ENCODE results near the gene GARNL3. TPM values are rescaled to one million over a fixed set of nuclear protein-coding genes. Genes with fewer than 3 reads are reported as not detected.

GARNL3 gene, protein sequence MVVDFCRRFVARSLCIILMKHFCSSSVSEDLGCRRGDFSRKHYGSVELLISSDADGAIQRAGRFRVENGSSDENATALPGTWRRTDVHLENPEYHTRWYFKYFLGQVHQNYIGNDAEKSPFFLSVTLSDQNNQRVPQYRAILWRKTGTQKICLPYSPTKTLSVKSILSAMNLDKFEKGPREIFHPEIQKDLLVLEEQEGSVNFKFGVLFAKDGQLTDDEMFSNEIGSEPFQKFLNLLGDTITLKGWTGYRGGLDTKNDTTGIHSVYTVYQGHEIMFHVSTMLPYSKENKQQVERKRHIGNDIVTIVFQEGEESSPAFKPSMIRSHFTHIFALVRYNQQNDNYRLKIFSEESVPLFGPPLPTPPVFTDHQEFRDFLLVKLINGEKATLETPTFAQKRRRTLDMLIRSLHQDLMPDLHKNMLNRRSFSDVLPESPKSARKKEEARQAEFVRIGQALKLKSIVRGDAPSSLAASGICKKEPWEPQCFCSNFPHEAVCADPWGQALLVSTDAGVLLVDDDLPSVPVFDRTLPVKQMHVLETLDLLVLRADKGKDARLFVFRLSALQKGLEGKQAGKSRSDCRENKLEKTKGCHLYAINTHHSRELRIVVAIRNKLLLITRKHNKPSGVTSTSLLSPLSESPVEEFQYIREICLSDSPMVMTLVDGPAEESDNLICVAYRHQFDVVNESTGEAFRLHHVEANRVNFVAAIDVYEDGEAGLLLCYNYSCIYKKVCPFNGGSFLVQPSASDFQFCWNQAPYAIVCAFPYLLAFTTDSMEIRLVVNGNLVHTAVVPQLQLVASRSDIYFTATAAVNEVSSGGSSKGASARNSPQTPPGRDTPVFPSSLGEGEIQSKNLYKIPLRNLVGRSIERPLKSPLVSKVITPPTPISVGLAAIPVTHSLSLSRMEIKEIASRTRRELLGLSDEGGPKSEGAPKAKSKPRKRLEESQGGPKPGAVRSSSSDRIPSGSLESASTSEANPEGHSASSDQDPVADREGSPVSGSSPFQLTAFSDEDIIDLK
- 76.4 TPM for total RNA-seq

GRCh38 chr9:127264462-127265219, at the start of gene GARNL3:
Gene GARNL3 (plus strand): TSS chr9:127264774. CDS start chr9:127264878, 104 bp downstream.
- DNase-seq, result no peak

DNA sequence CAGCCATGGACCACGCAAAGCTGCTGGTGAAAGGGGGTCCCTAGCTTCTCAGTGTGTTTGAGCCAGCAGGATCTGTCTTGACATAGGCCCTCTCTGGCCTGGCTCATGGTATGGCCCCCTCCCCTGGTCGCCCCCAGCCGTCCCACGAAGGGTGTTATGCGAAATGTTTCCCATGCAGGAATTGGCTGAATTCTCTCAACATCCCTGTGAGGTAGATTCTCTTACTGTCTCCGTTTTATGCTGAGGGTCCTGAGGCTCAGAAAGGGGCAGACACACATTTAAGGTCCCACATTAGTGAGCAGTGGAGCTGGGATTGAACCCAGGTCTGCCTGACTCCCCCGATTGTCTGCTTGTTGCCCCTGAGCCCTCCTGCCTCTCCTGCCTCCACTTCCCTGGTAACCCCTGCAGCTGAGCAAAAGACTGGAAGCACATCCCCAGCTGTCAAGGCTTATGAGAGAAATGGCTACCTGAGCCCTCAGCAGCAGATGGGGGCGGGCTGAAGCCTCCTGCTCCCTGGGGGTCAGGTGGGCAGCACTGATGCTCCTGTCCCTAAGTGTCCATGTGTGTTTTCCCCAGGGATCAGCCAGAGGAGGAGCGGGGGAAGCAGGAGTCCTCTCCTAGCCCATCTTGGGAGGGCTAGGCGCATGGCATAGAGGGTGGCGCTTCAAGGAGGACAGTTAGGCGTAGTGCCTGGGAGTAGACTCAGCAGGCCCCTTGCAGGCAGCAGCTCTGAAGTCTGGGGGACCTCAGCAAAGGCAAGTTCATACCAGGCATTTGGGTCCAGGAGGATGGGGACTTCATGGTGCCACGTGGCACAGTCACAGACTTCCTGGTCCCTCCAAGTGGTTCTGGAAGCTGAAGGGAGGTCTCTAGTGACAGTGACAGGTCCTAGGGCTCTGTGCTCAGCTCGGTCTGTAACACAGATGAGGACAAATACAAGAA, 49.0 kb upstream of the GARNL3 start:
- no peak for DNase-seq

DNA sequence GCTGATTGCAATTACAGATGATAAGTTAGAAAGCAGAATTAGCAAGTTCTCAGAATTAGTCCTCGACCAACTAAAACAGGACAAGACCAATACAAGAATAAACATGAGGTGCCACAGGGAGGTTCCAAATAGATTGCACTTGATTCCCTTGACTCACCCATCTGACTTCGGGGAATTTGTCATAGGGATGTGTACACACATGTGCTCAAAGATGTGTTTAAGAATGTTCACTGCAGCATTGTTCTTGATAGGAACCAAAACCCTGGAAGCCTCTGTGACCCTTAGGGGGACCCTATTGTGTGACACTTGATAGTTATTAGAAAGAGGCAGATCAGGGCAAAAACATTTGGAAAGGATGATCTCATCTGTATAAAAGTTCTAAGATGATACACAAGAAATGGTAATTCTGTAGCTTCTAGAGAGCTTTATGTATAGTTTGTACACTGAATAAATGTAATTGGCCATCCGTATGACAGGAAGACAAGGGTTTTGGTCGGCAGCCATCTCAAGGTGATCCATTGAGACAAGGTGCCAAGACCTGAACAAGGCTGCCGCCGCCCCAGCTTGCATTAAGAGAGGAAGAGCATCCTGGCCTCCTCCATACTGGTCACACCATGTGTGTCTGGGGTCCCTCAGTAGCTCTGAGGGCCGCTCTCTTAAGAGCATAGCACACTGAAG, 48.2 kb upstream of the GARNL3 start:
- DNase-seq, result no peak

- no peak for DNase-seq
These were observed 47.7 kb upstream of the GARNL3 start for GRCh38 chr9:127216888-127217217.

DNA sequence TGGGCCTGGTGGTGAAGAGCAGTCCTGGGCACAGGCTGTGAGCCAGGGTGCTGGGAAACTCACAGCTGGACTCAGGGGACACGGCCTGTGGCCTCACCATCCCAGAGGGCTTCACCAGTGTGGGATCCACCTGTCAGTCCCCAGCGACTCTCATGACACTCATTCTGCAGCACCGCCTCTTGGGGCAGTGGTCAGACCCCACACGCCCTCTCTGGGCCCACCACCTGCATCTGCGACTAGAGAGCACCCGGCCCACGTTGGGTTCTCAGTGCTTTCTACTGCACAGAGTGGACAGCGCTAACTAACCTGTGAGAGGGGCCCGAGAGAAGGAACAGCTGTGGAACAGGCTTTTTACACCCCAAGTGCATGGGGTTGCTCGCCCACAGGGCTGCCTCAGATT, 45.8 kb upstream of the GARNL3 start:
- no peak for DNase-seq

DNA sequence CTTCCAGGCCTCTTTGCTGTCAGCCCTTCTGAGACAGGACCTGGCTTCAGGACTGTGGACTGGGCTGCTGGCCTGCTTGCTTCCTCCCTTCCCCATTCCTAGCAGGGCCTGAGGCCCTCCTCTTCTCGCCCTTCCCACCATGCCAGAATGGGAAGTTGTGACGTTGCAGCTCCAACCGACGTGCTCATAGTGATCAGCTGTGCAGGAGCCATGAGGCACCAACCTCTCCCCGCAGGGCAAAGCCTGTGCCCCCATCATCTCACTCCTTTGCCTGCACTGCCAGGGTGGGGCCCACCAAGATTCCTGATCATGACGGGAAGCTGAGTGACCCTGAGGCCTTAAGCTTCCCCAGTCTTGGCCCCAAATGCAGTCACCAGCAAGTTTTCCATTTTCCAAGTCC, 45.1 kb upstream of the GARNL3 start:
- DNase-seq, result no peak

DNA sequence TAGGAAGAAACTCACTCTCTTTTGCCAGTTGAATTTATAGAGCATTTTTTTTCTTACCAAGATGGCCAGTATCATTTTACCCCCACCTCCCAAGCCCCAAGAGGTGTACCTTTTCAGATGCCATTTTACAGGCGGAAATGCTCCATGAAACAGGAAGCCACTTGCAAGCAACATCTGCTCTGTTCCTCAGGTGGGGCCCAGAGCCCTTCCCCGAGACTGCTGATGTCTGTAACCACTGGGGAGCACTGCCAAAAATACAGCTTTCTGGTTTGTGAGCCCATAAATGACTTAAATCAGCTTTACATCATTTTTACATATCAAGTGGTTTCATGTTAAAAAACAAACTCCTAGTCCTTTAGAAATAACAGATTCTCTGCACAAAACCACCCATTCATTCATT, 42.9 kb upstream of the GARNL3 start:
- no peak for DNase-seq

DNA sequence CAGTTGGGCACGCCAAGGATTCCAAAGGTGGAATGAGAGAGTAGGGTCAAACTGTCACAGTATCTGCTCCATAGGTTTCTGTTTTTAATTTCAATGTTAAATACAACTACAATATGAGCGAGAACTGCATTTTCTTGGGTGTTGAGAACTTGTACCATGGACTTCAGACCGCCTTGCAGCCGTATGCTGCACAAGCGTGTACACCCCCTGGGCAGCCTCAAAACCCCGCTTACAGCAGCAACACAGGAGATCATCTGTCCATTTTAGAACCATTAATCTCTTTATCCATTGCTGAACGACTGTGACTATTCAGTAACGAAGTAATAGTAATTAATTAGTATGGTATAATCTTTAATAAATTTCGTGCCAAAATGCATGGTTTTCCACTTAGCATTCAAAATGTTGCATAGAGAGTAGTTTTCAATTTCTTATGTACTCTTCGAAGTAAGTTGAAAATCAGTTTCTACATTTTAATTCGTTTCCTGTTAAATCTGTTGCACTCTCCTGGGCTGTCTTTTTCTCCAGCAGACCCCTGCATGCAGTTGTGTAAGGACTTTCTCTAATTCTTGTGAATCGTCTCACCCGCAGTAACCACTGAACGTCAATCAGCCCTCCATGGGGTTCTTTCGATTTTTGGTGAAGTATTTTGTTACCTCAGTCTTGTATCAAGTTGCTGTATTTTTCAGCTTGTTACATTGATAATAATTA, 42.0 kb upstream of the GARNL3 start:
- no peak for DNase-seq

DNA sequence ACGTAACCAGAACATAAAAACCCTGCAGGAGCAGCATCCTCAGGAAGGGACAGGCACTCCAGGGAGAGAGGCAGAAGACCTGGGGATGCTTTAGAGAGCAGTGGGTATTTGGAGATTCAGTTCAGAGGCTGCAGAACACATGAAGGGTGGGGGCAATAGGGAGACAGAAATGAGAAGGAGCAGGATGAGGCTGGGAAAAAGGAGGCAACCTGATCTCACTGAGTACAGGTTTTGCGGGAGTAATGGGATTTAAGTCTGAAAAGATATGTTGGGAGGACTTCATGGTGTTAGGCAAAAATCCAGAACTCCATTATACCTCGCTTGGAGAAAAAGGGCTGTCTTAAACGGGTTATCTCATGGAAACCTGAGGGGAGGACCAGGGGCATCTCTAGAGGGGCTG, 41.3 kb upstream of the GARNL3 start:
- DNase-seq, result no peak

- DNase-seq, result no peak
These were observed 40.8 kb upstream of the GARNL3 start for GRCh38 chr9:127223810-127224177.

- DNase-seq, result peak; percentile 79
These were observed 40.2 kb upstream of the GARNL3 start for GRCh38 chr9:127224178-127224882.

- DNase-seq, result peak; percentile 98
These were observed 39.5 kb upstream of the GARNL3 start for GRCh38 chr9:127224883-127225739.

DNA sequence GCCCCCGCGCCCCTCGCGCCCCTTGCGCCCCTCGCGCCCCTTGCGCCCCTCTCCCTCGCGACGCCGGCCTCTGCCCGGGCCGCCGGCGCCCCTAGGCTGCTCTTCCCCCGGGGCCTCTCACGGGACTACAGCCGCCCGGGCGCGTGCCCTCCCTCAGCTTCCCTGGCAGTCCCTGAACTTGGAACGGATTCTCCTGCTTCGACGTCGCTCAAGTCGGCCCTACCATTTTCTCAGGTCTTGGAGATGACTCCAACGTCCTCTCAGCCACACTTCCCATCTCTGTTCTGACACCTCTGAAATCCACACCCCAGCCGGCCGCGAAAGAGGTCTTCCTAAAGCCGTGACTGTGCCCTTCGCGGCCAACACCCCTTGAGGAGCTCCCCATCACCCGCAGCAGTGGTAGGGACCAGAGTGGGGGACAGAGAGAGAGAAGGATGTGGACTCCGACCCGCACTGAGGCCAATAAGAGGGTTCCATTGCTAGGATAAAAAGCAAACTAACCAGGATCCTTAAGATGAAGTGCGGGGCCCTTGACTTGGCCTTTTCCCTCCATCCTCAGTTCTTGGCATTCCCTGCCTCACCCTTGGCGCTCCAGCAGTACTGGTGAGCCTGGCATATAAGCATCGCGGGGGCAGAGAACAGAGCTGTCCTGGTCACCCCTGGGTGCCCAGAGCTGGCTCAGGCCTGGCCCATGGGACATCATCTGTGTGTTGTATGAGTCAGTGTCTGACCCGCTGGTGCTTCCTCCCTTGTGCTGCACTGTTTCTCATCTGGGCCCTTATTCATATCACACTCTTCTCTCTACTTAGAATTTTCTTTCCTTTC, 38.6 kb upstream of the GARNL3 start:
- no peak for DNase-seq

DNA sequence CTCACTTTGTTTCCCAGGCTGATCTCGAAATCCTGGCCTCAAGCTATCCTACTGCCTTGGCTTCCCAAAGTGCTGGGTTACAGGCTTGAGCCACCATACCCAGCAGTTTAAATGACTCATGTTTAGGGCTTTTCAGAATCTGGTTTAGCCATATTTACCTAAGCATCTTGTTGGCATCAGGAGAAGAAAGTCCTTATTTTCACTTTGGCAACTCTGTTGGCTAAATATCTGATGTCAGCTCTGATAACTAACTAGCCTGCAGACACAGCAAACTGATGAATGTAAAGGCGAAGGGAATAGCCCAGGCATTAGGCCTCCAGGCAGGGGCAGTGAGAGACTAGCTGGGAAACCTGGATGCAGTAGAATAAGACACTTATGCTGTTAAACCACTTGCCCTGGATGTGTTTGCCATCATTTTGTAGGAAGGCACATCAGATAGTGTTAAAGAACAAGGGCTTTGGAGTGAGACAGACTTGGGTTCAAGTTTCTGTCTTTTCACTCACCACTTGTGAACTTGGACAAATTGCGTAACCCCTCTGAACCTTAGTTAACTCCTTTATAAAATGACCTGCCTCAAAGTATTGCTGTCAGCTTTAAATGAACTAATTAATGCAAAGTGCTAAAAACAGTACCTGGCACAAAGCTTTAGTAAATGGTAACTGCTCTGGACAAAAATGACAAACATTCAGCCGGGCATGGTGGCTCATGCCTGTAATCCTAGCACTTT, 34.7 kb upstream of the GARNL3 start:
- no peak for DNase-seq

GRCh38 chr9:127231666-127232065, 32.9 kb upstream of the GARNL3 start:
- DNase-seq, result no peak

GRCh38 chr9:127232833-127233549, 31.6 kb upstream of the GARNL3 start:
- DNase-seq, result no peak

Measured in occipital lobe (tissue), 2 donors.